Left ventricle myocardium inferior (tissue), 1 donor: Measurements from ENCODE around the gene PCDHAC2. TPM values are rescaled to one million over a fixed set of nuclear protein-coding genes. Genes with fewer than 3 reads are reported as not detected.

Experiments used
- DNase-seq: peaks from one replicate; pipeline ENCODE4 v3.0.0-alpha.2; 2020
- H3K27ac ChIP-seq: fragments of 200-600 bp; replicated peaks from 2 replicates; pipeline ENCODE4 v1.8.0; 2021
- H3K27me3 ChIP-seq: fragments of 200-600 bp; 2 replicates; pipeline ENCODE4 v1.8.0; 2021; ENCODE audit warnings: low read depth
- H3K36me3 ChIP-seq: fragments of 200-600 bp; 2 replicates; pipeline ENCODE4 v1.8.0; 2021
- H3K4me1 ChIP-seq: fragments of 200-600 bp; 2 replicates; pipeline ENCODE4 v1.8.0; 2021
- H3K4me3 ChIP-seq: fragments of 200-600 bp; 2 replicates; pipeline ENCODE4 v1.8.0; 2021; ENCODE audit warnings: mild to moderate bottlenecking, moderate library complexity
- H3K9me3 ChIP-seq: fragments of 200-600 bp; replicated peaks from 2 replicates; pipeline ENCODE4 v1.8.0; 2021
- intact Hi-C: fragments of 100-400 bp; cut with micrococcal nuclease; formaldehyde crosslinking; loops from one replicate; pipeline ENCODE4 v1.11.0; 2022
- total RNA-seq: library from RNA; stranded (reverse); fragmentation: NEBNext Ultra II Directional; extraction: Animal tissue kit (Norgen Biotek cat#: 25700); gene quantifications from one replicate; pipeline ENCODE4 v1.2.1, GENCODE V29; 2021
- TF ChIP-seq, protein P1 (sequence below): fragments of 200-600 bp; IDR thresholded peaks from 2 replicates; pipeline ENCODE4 v1.8.0; 2021; ENCODE audit warnings: antibody characterized with exemption, mild to moderate bottlenecking, borderline replicate concordance
- donor health status: DM: no; HTN: yes; CAD: no; lungs with severe emphysema.

The PCDHAC2 gene
- total RNA-seq, 1 donor from 2014 or later, result 0.36 TPM

GRCh38 chr5:140927228-140927573 lies 39.1 kb upstream of the PCDHAC2 start:
- Histone ChIP-seq H3K9me3 (no peaks in the 10 kb centered on the region), H3K27ac (no peak overlapping the region), H3K27me3 (peaks cover 92% of the 10 kb centered on the region), H3K4me3 (peak overlapping the region; percentile 64), H3K4me1 (peaks cover 19% of the 10 kb centered on the region), H3K36me3 (no peaks in the 10 kb centered on the region)
- TF ChIP-seq, protein P1, sequence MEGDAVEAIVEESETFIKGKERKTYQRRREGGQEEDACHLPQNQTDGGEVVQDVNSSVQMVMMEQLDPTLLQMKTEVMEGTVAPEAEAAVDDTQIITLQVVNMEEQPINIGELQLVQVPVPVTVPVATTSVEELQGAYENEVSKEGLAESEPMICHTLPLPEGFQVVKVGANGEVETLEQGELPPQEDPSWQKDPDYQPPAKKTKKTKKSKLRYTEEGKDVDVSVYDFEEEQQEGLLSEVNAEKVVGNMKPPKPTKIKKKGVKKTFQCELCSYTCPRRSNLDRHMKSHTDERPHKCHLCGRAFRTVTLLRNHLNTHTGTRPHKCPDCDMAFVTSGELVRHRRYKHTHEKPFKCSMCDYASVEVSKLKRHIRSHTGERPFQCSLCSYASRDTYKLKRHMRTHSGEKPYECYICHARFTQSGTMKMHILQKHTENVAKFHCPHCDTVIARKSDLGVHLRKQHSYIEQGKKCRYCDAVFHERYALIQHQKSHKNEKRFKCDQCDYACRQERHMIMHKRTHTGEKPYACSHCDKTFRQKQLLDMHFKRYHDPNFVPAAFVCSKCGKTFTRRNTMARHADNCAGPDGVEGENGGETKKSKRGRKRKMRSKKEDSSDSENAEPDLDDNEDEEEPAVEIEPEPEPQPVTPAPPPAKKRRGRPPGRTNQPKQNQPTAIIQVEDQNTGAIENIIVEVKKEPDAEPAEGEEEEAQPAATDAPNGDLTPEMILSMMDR, result no peak
- no peak for DNase-seq
- intact Hi-C loops, result no loop called here

DNA sequence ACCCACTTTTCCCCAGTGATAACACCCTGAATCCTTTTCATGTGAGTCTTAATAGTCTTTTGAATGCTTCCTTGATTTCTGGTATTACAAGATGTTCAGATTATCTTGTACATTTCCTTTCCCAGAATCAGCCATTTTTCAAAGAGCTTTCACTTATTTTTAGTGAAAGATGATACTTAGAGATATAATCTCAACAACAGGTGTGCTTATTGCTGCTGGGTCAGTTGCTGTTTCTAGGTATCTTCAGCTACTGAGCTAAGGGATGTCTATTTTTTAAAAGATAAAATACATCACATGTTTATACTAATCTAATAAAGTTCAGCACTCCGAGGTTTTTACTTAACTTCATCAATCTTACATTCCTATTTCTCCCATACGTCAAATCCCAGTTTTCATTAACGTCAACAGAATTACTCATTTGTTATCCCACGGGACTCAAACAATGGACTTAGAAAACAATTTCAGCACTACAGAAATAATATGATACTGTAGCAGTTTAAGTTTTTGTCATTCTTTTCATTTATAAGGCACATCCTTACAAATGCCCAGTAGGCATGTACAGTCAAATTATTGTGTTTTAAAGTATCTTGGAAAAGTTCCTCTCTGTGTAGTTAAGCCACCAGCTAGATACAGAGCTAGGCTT lies 31.2 kb upstream of the PCDHAC2 start:
- Histone ChIP-seq H3K27ac (no peak overlapping the region), H3K36me3 (no peaks in the 10 kb centered on the region), H3K4me3 (no peak overlapping the region), H3K9me3 (no peaks in the 10 kb centered on the region), H3K27me3 (peaks cover 18% of the 10 kb centered on the region), H3K4me1 (no peaks in the 10 kb centered on the region)
- intact Hi-C loops, result no loop called here
- TF ChIP-seq, protein P1, result no peak
- no peak for DNase-seq

- peaks cover 29% of the 10 kb centered on the region for H3K9me3 ChIP-seq
- H3K27ac ChIP-seq, result no peak overlapping the region
- no peaks in the 10 kb centered on the region for H3K4me1 ChIP-seq
- no peak for DNase-seq
- no peak overlapping the region for H3K4me3 ChIP-seq
- H3K36me3 ChIP-seq, result no peaks in the 10 kb centered on the region
- intact Hi-C loops, result no loop called here
- peaks cover 17% of the 10 kb centered on the region for H3K27me3 ChIP-seq
- TF ChIP-seq, protein P1, result no peak
Observed at GRCh38 chr5:140946578-140946977, 19.7 kb upstream of the PCDHAC2 start.

GRCh38 chr5:140951636-140952035 lies 14.6 kb upstream of the PCDHAC2 start:
- Histone ChIP-seq H3K27me3 (peaks cover 9% of the 10 kb centered on the region), H3K27ac (no peak overlapping the region), H3K36me3 (no peaks in the 10 kb centered on the region), H3K4me3 (no peak overlapping the region), H3K4me1 (no peaks in the 10 kb centered on the region), H3K9me3 (peaks cover 15% of the 10 kb centered on the region)
- TF ChIP-seq, protein P1, result no peak
- no peak for DNase-seq
- intact Hi-C loops, result no loop called here

DNA sequence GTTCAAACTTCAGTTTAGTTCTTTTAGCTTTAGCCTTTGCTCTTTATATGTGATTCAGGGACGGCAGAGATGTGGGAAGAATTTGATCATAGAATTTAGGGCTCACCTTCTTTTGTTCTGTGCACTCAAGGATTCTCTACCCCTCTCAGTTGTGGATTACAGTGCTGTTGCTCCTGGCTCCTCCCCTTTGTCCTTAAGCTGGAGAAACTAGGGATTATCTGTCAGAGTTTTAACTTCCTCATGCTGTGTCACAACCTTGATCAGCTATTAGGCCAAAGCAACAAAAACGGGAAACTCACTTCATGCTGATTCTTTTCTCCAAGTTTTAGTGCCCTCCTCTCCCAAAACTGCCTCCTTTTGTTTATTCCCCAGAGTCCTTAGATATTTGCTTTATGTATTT lies 13.0 kb upstream of the PCDHAC2 start:
- Histone ChIP-seq H3K4me3 (no peak overlapping the region), H3K4me1 (no peaks in the 10 kb centered on the region), H3K27me3 (peaks cover 9% of the 10 kb centered on the region), H3K9me3 (peaks cover 15% of the 10 kb centered on the region), H3K36me3 (no peaks in the 10 kb centered on the region), H3K27ac (no peak overlapping the region)
- TF ChIP-seq, protein P1, result no peak
- intact Hi-C loops, result no loop called here
- no peak for DNase-seq
